HG03469 (cell line): ENCODE results near the gene DHRS7.
"Not testable (repeated sequence)": the region's sequence is repeated elsewhere in the genome, so short reads cannot be mapped to it uniquely, and the experiment has no call there.

Source experiments
- ATAC-seq: cut with Tn5 transposase; IDR thresholded peaks from one replicate; pipeline ENCODE4 v1.9.1; 2021; ENCODE audit warnings: mild to moderate bottlenecking, moderate library complexity, moderate number of reproducible peaks; ENCODE audit not compliant: unreplicated experiment

The DHRS7 gene

DNA sequence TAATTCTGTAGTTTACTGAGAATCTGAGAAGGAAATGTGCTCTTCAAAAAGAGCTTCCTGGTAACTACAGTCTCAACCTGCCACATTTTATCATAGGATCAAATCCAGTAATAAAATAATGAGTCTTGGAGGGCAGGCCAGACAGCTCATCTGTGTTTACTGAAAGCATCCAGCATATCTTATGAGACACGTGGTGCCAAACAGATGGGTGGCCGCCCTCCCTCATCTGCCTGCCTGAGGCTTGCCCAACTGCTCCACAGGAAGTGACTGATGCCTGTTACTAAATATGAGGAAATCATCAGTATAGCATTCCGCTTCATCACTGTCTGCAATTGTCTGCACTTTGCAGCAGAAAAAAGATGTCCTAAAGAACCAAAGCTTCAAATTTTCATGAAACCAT, 13.5 kb downstream of the DHRS7 start:
- ATAC-seq: peak; percentile 65

- ATAC-seq: no peak
Observed at GRCh38 chr14:60134702-60135101, 30.5 kb downstream of the DHRS7 start.

- no peak for ATAC-seq
Observed at GRCh38 chr14:60133487-60133886, 31.7 kb downstream of the DHRS7 start.

DNA sequence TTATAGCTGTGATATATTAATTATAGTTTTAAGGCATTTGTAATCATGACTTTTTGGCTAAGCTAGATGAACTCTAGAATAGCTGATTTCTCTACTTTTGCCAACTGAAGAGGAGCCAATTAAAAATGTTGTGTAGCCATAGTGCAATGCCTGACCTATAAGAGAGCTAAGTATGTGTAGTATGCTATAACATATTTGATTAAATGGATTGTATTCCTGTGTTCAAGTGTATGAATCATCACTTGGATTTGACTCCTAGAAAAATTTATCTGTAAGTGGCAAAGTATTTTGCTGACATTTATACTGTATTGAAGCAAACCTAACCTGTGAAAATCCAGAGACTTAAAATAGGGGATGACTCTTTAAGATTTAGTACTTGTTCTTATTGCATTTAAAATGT, 39.3 kb downstream of the DHRS7 start:
- ATAC-seq: no peak

DNA sequence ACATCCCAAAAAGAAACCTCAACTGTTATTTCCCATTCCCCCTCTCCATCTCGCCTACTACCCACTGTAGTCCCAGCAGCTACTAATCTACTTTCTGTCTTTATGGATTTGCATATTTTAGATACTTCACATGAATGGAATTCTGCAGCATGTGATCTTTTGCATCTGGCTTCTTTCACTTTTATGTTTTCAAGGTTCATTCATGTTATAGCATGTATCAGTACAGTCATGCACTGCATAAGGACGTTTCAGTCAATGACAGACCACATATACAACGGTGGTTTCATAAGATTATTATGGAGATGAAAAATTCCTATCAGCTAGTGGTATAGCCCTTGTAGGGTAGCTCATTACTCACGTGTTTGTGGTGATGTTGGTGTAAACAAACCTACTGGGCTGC, 49.0 kb downstream of the DHRS7 start:
- ATAC-seq: no peak

DNA sequence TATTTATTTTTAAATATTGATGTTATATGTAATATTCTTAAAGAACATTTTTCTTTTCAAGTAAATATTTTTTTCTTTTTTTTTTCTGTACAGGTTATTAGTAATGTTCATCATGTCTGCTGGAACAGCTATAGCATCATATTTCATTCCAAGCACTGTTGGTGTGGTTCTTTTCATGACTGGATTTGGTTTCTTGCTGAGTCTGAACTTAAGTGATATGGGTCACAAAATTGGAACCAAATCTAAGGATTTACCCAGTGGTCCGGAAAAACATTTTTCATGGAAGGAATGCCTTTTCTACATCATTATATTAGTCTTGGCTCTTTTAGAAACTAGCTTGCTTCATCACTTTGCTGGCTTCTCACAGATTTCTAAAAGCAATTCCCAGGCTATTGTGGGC, 50.3 kb downstream of the DHRS7 start:
- no peak for ATAC-seq

DNA sequence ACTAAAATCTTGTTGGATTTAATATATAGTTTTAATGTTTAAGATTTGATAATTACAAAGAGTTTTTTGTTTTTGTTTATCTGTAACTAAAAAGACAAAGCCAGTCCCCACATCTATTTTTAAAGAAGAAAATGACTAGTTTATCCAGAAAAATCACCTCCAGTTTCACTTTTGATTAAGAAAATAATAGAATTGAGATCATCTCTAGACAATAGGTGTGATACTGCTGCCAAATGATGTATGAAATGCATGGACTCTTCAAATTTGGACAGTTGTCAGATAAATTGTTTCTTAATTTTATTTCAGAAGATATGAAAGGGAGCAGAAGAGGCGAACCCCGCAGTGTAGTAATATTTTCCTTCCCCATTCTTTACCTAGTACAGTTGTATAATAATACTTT, 53.5 kb downstream of the DHRS7 start:
- ATAC-seq: no peak

DNA sequence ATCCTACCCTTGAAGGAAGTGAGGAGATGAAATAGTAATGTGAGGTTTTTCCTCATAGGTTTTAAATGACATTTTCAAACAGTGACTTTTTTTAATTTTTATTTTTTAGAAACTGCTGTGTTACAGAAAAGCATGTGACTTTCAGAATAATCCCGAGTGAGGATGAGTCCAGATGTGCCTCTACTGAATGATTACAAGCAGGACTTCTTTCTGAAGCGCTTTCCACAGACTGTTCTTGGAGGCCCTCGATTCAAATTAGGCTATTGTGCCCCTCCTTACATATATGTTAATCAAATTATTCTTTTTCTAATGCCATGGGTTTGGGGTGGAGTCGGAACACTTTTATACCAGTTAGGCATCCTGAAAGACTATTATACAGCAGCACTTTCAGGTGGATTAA, 57.7 kb downstream of the DHRS7 start:
- no peak for ATAC-seq

DNA sequence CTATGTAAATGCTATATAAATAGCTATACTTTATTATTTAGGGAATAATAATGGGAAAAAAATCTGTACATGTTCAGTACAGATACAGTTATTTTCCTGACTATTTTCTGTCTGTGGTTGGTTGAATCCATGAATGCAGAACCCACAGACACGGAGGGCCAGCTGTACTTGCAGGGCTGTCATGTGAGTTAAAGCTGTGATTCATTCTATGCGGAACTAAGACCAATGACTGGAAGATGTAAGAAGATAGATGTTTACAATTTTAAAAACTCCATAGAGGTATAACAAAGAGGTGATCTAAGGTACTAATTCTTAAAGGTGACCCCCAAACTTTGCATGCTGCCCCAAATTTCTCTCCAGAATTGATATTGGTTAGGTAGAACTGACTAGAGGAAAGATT, 58.9 kb downstream of the DHRS7 start:
- ATAC-seq: no peak

- no peak for ATAC-seq
Observed at GRCh38 chr14:60102389-60102788, 62.8 kb downstream of the DHRS7 start.

- no peak for ATAC-seq
Observed at GRCh38 chr14:60101786-60102185, 63.4 kb downstream of the DHRS7 start.

GRCh38 chr14:60099855-60100254, 65.3 kb downstream of the DHRS7 start:
- ATAC-seq: not testable (repeated sequence)

DNA sequence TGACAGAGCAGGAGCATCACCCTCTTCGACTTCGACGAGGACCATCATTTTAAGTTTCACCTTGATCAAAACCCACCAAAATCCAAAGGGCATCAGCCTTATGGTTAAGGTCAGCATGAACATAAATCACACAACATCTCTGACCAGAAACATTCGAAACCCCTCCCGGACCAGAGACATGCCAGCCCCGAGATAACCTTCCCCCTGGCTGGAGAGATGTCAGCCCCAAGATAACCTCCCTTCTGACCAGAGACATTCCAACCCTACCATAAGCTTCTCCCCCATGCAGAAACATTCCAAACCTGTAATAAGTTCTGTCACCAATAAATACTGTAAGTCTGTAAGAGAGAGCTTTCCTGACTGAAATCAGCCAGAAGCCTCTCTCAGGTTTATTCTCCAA, 67.2 kb downstream of the DHRS7 start:
- no peak for ATAC-seq

DNA sequence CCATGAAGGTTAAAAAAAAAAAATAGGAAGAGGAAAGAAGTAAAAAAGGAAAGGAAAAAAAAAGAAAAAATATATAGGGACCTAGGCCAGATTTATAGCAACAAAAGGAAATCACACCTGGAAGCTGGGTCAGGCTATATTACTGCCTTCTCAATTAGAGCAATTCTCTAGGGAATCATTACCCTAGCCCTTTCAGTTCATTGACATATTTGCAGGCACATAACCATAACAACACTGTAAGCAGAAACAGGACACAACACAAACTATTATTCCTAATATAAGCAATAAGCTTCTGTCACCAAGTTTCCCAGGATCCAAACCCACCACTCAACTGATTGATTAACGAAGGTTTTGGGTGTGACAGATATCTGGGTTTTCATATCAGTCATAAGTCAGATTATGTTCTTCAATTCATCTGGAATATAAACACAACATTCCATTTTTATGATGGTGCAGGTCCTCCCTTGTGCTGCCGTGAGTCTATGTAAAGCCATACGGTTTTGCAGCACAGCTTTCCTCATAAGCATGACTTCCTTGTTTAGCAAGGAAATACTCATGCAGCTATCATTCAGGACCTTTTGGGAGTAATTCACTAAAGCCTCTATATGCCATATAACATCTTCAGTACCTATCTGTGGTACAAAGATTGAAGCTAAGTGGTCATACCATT, 69.3 kb downstream of the DHRS7 start:
- no peak for ATAC-seq

DNA sequence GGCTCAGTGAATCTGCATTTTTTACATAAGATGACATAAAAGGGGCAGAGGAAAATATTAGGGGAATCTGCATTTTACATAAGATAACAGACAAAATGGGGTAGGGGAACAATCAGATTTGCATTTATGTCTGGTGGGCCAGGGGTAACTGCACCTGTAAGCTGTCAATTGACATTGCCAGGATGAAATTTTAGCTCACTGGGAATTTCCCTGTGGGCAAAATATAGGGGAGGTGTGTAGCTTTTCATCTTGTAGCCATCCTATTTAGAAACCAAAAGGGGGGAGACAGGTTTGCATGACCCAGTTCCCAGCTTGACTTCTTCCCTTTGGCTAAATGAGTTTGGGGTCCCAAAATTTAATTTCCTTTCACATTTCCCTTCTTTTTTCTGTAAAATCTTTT, 70.0 kb downstream of the DHRS7 start:
- no peak for ATAC-seq

- no peak for ATAC-seq
Observed at GRCh38 chr14:60094306-60094897, 70.8 kb downstream of the DHRS7 start.
